NCI-H2081 (cell line): ENCODE results near the gene NUP133.
"Not testable (repeated sequence)": the region's sequence is repeated elsewhere in the genome, so short reads cannot be mapped to it uniquely, and the experiment has no call there.

Experiments used
- DNase-seq, 2 experiments: peaks; one replicate each; lab custom pipeline; 2025; lab: John Stamatoyannopoulos, UW

The NUP133 gene

DNA sequence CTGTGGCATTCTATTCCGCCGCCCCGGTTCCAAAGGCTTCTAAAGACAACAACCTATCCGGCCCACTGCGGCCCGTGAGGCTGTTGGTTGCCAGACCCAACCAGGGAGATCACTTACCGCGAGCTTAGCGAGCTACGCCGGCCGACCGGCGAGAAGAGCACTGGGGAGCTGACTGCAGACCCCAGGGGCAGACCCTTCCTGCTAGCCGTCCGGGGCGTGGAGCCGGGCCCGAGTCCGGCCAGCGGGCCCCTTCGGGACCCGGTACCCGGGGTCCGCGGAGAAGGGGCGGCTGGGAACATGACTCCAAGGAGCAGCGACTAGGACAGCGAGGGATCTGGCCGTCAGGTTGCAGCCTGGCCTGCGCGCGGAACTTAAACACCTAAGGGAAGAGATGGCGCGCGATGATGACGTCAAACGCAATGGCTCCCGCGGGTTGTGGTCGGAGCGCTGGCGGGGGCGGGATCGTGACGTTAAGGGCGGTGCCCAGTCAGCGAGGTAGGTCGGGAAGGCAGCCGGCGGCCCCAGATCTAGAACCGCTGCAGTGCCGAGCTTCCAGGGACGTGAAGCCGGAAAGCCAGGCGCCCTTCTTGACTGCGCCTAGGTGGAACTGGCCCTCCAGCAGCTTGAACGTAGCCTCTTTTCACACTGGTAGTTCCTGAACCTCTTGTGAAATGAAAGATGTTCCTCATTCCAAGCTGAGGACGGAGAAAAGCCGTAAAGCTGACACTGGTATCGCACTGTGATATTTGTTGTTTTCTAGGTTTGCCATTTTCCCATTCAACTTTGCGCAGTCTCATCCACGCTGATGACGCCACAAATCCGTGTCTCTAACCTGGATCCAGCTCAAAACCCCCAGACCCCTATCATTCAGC is at the start of gene NUP133:
TSS of gene NUP133 (minus strand) at position 391 of the 872 bp plus-strand sequence. CDS start at position 299, 92 bp downstream.
- DNase-seq: peak; percentile 99

DNA sequence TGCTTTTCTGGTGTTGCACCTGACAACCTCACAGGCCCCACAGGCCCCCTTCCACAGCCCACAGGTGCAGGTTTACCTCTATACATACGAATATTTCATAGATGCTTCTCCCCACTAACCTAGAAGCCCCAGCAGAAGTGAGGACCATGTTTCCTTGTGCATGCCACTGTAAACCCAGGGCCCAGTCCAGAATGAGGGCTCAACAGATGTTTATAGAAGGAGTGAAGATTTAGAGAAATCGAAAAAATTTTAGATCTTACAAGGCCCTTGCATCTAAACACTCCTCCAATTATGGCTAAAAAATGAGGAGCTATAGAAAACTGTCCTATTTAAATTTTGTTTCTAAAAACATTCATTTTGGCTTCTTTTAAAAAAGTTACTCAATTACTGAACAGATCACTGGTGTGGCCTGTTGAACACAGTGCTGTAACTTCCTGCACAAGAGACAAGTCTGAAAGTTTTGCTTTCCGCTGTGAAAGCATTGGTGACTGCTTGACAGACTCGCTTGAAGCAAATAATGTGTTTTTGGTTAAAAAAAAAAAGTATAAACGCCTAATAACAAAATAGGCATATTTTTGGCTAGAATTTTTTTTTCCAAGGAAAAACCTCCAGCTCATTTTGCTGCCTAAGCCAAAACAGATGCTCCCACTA is 49.2 kb upstream of the NUP133 start:
- no peak for DNase-seq

DNA sequence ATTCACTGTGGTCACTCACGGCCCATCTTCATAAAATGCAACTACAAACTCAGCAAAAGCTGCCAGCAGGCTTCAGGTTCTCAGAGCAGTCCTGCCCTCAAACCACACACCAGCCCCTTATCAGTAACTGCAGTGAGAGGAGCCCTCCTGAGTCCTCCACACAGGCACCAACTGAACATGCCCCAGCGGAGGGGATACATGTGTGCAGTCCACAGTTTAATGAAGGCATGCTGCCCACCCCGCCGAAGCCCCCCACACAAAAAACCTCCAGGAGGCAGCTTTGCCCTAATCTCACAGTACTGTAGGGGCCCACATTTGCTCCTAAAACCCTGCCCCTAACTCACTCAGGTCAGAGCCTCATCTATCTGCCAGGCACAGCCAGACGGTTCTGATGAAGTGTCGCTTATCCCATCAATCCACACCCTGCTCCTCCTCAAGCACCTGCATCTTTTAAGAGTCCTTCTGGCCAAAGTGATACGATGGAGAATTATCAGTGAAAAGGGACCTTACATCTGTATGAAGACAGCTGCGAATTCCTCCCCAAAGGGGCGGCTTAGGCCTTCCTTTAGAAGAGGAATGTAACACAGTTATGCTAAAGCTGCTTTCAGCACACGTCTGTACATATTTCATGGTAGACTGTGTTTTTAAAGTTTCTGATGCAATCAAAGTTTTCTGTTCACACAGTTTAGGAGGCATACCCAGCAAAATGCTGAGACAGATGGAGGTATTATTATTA is 46.9 kb upstream of the NUP133 start:
- DNase-seq: no peak

DNA sequence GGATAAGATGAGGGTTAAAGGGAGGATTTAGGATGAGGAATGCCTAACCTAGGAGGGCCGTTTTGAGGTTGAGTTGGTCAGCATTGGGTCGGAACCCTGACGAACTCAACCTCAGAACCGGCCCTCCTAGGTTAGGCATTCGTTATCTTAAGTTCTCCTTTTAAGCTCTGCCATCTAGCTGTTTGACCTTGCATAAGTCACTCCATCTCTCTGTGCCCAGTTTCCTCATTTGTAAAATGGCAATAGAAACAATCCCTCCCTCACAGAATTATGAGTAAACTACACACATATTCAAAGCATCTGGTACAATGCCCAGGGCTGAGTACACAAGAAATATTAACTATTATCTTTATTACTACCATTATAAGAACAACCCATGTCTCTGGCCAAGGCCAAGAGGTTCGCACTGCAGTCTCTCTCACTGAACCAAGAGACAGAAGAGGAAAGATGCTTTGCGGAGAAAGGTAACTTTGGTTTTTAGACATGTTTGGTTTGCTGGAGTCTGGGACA is 45.5 kb upstream of the NUP133 start:
- no peak for DNase-seq

DNA sequence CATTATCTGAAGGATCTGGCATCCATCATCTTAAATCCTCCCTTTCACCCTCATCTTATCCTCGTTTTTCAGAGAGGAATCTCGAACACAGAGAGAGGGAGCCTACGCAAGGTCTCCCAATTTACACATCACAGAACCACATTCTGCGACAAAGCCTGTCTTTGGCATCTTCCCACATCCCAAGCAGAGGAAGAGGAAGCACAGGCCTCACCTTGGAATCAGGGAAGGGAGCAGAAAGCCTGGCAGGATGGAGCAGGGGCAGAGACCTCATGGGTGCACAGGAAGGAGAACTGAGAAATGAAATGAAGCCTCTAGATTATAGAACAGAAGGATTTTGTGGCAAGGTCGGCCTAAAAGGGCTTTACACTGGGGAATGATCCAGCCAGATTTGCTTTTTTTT is 44.6 kb upstream of the NUP133 start:
- DNase-seq: no peak

DNA sequence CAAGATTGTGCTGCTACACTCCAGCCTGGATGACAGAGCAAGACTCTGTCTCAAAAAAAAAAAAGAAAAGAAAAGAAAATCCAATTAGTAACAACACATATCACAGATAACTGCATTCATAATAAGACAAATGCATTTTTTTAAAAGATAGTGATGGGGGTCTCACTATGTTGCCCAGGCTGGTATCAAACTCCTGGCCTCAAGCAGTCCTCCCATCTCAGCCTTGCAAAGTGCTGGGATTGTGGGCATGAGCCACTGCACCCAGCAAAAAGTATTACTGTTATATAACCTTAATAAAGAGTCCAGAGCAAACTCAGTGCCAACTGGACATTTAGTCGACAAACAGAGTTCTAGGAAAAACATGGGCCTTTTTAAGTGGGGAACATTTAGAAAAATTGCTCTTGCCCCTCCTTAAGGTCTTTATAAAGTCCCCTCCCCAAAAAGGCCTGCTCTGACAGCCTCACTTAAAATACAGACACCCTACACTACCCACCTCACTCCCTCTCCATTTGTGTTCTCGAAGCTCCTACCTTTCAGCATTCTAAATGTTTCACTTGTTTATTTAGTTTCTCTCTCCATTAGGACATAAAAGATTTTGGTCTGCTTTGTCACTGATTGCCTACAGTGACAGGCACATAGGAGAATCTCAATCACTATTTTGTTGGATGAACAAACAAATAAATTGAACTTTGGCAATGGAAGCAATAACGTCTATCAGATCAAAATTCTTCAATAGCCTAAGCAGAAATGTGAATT is 42.8 kb upstream of the NUP133 start:
- DNase-seq: no peak

DNA sequence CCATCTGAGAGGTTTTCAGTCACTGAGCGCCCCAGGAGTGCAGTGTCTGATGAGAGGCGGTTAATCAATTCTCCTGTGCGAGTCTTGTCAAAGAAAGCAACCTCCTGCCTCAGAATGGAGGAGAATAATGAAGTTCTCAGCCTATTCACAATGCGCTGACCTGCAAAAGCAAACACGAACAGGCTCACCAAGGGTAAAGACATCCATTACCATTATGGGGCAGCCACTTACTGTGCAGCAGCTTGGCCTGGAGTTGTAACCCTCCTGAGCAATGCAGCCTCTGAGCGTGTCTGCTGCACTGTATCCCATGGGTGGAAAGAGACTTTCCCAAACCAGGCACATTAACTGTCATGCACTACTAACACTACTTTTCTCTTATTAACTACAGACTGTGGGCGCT is 39.4 kb upstream of the NUP133 start:
- DNase-seq: no peak

DNA sequence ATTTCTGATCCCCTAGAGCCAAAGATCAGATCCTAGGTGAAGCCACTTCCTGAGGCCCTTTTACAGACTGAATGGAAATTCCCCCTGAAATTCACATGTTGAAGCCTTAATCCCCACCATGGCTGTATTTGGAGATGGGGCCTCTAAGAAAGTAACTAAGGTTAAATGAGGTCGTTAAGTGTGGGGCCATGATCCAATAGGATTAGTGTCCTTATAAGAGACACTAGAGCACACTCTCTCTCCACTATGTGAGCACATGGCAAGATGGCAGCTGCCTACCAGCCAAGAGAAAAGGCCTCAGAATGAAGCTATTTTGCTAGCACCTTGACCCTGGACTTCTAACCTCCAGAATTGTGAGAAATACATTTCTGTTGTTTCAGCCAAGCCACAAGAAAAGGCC is 36.4 kb upstream of the NUP133 start:
- DNase-seq: no peak

DNA sequence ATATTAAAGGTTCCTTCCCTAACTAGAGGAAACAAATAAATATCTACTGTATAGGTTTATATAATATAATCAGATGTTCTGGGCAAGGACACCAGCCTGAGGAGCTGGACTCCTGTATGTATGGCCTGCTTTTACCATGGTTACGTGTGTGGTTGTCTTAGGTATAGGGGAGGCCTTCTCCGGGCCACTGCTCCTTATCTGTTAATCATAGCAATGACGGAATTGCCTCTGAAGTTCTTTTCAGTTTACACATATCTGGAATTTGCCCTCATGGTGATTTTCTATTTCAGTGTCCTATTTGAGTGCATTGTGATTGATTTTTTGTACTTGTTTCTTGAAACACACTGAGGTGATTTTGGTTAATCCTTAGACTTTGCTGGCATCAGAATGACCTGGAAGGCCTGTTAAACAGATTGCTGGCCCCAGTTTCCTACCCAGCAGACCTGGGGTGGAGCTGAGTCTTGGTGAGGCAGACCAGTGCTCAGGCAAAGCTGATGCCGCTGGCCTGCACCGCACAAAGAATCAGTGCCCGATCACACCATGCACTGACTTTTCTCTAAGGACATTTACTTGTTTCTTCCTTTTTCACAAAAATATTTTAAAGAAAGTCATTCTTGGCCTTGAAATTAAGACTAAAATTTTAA is 31.8 kb upstream of the NUP133 start:
- DNase-seq: no peak

DNA sequence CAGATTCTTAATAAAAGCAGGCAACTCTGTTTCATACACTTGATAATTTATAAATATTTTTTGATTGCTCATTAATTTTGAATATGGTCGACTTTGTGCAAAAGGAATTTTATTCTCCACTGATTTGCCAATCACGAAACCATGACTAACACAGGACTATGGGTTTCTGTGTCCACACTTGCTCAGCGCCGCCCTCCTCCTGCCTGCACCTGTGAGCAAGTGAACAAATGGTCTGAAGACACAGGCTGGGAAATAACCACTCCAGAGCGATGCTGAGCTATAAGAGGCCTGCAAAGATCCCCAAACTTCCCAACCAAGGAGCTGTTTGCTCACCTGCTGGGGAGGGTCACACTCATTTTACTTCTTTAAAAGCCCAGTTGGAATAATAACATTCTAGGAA is 30.8 kb upstream of the NUP133 start:
- DNase-seq: no peak

DNA sequence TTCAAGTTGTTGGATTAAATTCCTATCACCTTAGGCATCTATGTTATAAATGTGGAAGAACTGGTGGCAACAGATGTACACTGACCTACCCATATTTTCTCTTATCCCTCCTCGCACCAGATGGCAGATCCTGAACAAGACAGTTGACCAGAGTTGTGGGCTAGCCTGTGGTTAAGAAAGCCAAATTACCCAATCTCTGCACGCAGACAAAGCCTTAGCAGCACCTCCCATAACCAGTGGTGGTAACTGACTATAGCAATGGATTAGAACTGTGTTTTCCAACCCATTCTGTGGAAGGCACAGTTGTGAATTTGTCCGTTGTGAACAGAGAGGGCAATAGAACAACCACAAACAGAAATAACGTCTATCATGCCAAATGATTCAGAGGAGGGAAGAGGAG is 29.8 kb upstream of the NUP133 start:
- DNase-seq: no peak

DNA sequence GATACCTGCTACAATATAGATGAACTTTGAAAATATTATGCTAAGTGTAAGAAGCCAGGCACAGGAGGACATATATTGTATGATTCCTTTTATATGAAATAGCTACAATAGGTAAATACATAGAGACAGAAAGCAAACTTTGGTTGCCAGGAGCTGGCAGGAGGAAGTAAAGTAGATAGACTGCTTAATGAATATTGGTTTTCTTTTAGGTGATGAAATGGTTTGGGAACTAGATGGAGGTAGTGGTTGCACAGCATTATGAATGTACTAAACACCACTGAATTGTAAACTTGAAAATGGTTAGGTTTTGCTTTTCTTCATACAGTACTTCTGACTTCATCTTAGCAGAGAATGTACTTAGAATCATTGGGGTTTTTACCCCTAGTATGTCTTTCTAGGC is 28.8 kb upstream of the NUP133 start:
- peak in 1 of 2 experiments; percentile 12 for DNase-seq

DNA sequence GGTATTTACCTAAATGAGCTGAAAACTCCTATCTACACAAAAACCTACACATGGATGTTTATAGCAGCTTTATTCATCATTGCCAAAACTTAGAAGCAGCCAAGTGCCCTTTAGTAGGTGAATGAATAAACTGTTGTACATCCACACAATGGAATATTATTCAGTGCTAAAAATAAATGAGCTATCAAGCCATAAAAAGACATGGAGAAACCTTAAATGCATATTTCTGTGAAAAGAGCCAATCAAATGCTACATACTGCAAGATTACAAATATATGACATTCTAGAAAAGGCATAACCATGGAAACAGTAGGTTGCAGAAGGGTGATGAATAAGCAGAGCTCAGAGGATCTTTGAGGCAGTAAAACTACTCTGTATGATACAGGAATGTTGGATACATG is 27.1 kb upstream of the NUP133 start:
- DNase-seq: no peak

DNA sequence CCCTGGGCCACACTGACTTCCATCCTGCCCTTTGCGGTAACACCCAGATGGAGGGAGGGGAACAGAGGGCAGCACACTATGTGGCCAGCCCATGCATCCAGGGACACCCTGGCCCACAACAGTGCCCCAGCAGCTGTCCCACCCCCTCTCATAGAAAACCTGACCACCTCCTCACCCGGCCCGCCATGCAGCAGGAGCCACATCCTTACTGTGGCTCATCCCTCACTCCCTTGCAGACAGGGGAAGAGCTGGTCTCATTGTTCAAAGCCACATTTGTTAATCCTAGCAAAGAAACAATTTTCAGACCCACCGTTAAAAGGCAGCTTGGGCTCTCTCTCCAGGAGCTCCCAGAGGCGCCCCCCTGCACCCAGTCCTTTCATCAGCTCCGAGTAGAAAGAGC is 23.2 kb upstream of the NUP133 start:
- DNase-seq: no peak

DNA sequence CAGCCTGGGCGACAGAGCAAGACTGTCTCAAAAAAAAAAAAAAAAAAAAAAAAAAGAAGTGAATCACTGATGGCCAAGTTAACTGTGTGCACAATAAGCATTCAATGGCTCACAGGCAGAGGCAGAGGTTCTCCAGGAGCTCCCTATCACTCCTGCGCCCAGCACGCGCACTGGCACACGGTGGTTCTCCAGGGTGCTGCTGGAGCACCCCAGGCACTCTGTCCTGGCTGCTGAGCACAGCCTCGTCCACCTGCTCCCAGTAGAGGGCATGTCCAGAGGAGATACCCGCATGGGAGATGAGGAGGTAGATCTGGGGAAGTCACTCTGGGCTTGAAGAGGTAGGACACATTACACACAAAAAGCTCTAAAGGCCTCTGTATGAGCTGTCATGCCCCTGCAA is 21.5 kb upstream of the NUP133 start:
- no peak for DNase-seq

DNA sequence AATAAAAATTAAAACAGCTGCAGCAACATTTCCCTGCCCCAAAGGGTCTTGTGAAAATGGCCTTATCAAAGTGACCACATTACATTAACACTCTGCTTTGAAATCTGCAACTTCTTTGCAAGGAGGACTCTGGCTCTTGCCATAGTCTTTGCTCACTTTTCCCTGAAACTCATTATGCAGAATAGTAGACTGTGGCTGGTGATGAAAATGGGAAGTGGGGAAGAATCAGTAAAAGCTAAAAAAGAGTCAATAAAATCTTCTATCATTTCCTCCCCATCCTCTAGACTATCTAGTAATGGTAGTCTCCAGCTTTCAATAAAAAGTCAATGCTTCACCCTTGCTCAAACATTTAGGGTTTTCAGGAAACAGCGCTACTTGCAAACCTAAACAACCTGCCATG is 18.6 kb upstream of the NUP133 start:
- no peak for DNase-seq

DNA sequence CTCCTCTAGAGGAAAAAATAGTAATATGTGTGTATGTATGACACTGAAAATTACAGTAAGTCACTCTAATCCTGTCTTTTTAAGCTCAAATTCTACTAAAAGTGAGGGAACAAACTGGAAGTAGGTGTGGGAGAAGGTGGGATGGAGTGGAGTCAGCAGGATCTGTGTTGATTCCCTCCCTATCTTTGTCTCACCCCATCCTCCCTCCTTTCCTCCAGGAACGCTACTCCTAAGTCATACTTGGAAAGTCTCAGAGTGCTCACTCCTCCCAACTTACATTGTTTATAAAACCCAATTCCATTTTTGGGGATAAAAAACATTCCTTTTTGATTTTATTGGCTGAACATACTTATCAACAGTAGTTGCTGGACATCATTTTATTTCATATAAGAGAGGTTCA is 14.9 kb upstream of the NUP133 start:
- no peak for DNase-seq

DNA sequence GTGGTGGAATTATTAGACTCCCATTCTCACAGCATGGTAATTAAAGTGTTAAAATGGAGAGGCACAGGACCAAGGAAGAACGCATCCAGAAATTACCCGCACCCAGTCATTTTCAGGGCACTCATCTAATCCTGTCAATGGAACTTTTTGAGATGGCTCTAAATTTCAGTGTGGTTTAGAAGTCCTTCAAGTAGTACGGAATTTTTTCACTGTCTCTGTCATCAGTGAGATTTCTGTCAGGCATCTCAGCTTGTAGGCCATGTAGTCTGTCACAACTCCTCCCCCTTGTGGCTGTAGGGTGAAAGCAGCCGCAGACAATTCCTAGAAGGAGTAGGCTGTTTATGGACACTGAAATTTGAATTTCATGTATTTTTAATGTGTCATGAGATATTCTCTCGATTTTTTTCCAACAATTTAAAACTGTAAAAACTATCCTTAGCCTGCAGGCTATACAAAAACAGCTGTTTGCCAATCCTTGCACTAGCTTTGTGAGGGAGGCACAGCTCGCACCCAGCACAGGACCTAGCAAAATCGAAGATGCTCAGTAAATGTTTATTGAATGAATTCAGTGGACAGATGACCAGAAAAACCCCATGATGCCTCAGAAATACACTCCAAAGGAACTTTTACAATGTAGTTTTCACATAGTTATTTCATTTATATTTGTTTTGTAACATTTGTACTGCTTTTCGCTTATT is 6.6 kb upstream of the NUP133 start:
- DNase-seq: peak; percentile 72

DNA sequence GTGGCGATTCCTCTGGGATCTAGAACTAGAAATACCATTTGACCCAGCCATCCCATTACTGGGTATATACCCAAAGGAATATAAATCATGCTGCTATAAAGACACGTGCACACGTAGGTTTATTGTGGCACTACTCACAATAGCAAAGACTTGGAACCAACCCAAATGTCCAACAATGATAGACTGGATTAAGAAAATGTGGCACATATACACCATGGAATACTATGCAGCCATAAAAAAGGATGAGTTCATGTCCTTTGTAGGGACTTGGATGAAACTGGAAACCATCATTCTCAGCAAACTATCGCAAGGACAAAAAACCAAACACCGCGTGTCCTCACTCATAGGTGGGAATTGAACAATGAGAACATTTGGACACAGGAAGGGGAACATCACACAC is 3.5 kb upstream of the NUP133 start:
- DNase-seq: not testable (repeated sequence)

DNA sequence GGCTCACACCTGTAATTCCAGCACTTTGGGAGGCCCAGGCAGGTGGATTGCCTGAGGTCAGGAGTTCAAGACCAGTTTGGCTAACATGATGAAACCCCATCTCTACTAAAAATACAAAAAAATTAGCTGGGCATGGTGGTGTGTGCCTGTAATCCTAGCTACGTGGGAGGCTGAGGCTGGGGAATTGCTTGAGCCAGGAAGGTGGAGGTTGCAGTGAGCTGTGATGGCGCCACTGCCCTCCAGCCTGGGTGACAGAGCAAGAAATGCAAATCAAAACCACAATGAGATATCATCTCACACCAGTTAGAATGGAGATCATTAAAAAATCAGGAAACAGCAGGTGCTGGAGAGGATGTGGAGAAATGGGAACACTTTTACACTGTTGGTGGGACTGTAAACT is 3.1 kb upstream of the NUP133 start:
- DNase-seq: not testable (repeated sequence)

DNA sequence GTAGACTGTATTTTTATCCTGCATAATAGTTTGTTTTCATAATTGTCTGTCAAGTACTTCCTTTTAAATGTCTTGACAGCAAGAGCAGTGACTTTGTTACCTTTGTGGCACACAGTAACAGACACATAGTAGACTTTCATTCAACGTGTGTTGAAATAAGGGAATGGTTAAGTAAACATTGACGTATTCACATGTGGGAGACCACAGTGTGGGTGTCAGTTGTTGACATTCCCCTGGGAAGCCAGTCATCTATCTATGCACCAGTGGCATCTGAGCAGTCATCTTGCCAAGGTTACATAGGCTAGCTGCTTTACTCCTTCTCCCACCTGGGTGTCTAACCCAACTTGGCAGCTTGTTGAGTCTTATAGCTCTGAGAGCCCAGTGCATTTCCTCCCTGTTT is 1.4 kb upstream of the NUP133 start:
- peak in 1 of 2 experiments; percentile 35 for DNase-seq
